HepG2 (cell line): ENCODE results near the gene CISD3. TPM values are rescaled to one million over a fixed set of nuclear protein-coding genes. Genes with fewer than 3 reads are reported as not detected.

Experiments used
- FUBP1 ChIP-seq: sonication (generic); formaldehyde crosslinking; IDR thresholded peaks from 2 replicates; pipeline ENCODE4 v1.5.1; 2020; ENCODE audit warnings: missing genetic modification reagents, mild to moderate bottlenecking, borderline replicate concordance
- HNRNPLL ChIP-seq: fragments of 200-400 bp; formaldehyde crosslinking; IDR thresholded peaks from 2 replicates; pipeline ENCODE4 v1.6.1; 2017; ENCODE audit warnings: mild to moderate bottlenecking, low read depth, low read length; ENCODE audit not compliant: poor library complexity, severe bottlenecking
- KLF9 ChIP-seq: IDR thresholded peaks from 2 replicates; pipeline ENCODE4 v1.6.1; 2016; ENCODE audit warnings: low read depth
- MXD3 ChIP-seq: IDR thresholded peaks from 2 replicates; pipeline ENCODE4 v1.6.1; 2016; ENCODE audit warnings: mild to moderate bottlenecking, missing biosample characterization, missing genetic modification reagents
- NR2F6 ChIP-seq, 2 experiments: IDR thresholded peaks; 2 replicates each; pipeline ENCODE4 v1.6.1; 2016; ENCODE audit warnings: antibody characterized with exemption in 1 of 2, mild to moderate bottlenecking in 1 of 2
- PAF1 ChIP-seq: IDR thresholded peaks from 2 replicates; pipeline ENCODE4 v1.6.1; 2016; ENCODE audit warnings: missing genetic modification reagents, missing compliant biosample characterization
- SYNCRIP ChIP-seq: fragments of 200-400 bp; formaldehyde crosslinking; IDR thresholded peaks from 2 replicates; pipeline ENCODE4 v1.6.1; 2018; ENCODE audit warnings: mild to moderate bottlenecking, low read depth, low read length; ENCODE audit not compliant: insufficient read depth
- THYN1 ChIP-seq: sonication (generic); formaldehyde crosslinking; IDR thresholded peaks from 2 replicates; pipeline ENCODE4 v1.8.1; 2023; ENCODE audit warnings: low read depth, mild to moderate bottlenecking, moderate library complexity, missing genetic modification reagents, borderline replicate concordance
- TRIM24 ChIP-seq: sonication (generic); formaldehyde crosslinking; IDR thresholded peaks from 2 replicates; pipeline ENCODE4 v1.8.0; 2022; ENCODE audit warnings: mild to moderate bottlenecking, missing genetic modification reagents
- ZBTB8A ChIP-seq: sonication (generic); formaldehyde crosslinking; IDR thresholded peaks from 2 replicates; pipeline ENCODE4 v1.4.0; 2020; ENCODE audit warnings: mild to moderate bottlenecking, low read depth, missing genetic modification reagents, borderline replicate concordance
- ZFP41 ChIP-seq: sonication (generic); formaldehyde crosslinking; IDR thresholded peaks from 2 replicates; pipeline ENCODE4 v1.4.0; 2020; ENCODE audit warnings: mild to moderate bottlenecking, missing genetic modification reagents, borderline replicate concordance
- ZNF101 ChIP-seq: sonication (generic); formaldehyde crosslinking; IDR thresholded peaks from 2 replicates; pipeline ENCODE4 v1.4.0; 2020; ENCODE audit warnings: mild to moderate bottlenecking, low read depth, missing genetic modification reagents, borderline replicate concordance
- ZNF232 ChIP-seq: sonication (generic); formaldehyde crosslinking; IDR thresholded peaks from 2 replicates; pipeline ENCODE4 v1.4.0; 2020; ENCODE audit warnings: missing genetic modification reagents, borderline replicate concordance
- ZNF333 ChIP-seq: sonication (generic); formaldehyde crosslinking; IDR thresholded peaks from 2 replicates; pipeline ENCODE4 v1.4.0; 2020; ENCODE audit warnings: mild to moderate bottlenecking, missing genetic modification reagents, borderline replicate concordance
- ZNF557 ChIP-seq: sonication (generic); formaldehyde crosslinking; IDR thresholded peaks from 2 replicates; pipeline ENCODE4 v1.4.0; 2020; ENCODE audit warnings: missing genetic modification reagents
- ZNF580 ChIP-seq: IDR thresholded peaks from 2 replicates; pipeline ENCODE4 v1.6.1; 2016; ENCODE audit warnings: low read depth, borderline replicate concordance
- polyA plus RNA-seq, 8 experiments: library from polyadenylated mRNA; depleted of rRNA in 3 of 8; stranded (reverse) in 7 of 8; unstranded in 1 of 8; fragments of >200 nt; fragmentation: Illumina TruSeq in 4 of 8; extraction: Trizol in 4 of 8; gene quantifications; 2 replicates each; pipeline versions ENCODE4 v1.2.1 to v1.2.3, GENCODE V29; 2011 to 2016; ENCODE audit warnings: low read depth in 4 of 8, missing spikeins in 1 of 8, mixed read lengths in 1 of 8; ENCODE audit not compliant: insufficient read depth in 1 of 8
- total RNA-seq, 5 experiments: library from RNA; depleted of rRNA; stranded (reverse); fragments of >200 nt; fragmentation: Illumina TruSeq; extraction: Trizol; gene quantifications; 2 replicates each; pipeline ENCODE4 v1.2.3, GENCODE V29; 2016; ENCODE audit warnings: low read depth in 1 of 5
- TF ChIP-seq, protein P1 (sequence below): sonication (generic); formaldehyde crosslinking; IDR thresholded peaks from 2 replicates; pipeline ENCODE4 v1.5.1; 2020; ENCODE audit warnings: missing genetic modification reagents, mild to moderate bottlenecking, borderline replicate concordance
- TF ChIP-seq, protein P2 (sequence below): sonication (generic); formaldehyde crosslinking; IDR thresholded peaks from 2 replicates; pipeline ENCODE4 v1.9.0; 2021; ENCODE audit warnings: missing genetic modification reagents, mild to moderate bottlenecking, borderline replicate concordance
- TF ChIP-seq, protein P3 (sequence below): sonication (generic); formaldehyde crosslinking; conservative IDR thresholded peaks from 2 replicates; pipeline ENCODE4 v1.5.0; 2020; ENCODE audit warnings: missing genetic modification reagents

CISD3 gene
- total and polyA plus RNA-seq, 2 of the 13 experiments (the other 11 are each of a cell fraction or from before 2014, with no cell fraction given), result 30.0 to 34.1 TPM

DNA sequence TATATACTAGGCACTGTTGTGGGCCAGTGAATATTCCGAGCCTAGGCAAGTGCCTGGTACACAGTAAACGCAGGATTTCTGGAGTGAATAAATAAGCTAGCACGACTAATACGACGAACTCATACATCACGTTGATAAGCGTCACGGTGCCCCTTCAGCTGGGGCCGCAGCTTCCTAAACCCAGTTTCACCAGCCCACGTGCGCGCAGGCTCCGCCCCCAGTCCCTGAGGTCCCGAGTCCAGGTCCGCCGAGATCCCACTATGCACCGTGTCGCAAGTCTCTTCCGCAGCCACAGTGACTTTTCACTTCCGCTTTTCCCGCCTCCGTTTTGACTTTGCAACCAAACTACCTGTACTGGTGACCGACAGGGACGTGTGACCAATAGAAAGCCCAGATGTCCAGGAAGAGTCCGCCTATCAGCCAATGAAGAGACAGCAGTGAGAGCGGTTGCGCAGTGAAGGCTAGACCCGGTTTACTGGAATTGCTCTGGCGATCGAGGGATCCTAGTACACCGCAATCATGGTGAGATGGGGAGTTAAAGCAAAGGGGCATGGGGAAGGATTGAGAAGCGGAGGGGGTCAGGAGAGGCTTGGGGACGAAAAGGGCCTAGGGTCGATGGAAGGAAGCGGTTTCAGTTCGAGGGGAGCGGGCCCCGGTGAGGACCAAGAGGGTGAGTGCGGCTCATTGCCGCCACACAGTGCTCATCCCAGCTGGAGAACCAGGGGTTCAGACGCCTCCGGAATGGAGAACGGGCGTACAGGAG is 22.3 kb downstream of the CISD3 start, which contains the start of gene PSMB3 (continued):
- TF ChIP-seq, protein P1, sequence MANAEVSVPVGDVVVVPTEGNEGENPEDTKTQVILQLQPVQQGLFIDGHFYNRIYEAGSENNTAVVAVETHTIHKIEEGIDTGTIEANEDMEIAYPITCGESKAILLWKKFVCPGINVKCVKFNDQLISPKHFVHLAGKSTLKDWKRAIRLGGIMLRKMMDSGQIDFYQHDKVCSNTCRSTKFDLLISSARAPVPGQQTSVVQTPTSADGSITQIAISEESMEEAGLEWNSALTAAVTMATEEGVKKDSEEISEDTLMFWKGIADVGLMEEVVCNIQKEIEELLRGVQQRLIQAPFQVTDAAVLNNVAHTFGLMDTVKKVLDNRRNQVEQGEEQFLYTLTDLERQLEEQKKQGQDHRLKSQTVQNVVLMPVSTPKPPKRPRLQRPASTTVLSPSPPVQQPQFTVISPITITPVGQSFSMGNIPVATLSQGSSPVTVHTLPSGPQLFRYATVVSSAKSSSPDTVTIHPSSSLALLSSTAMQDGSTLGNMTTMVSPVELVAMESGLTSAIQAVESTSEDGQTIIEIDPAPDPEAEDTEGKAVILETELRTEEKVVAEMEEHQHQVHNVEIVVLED (CRISPR knock-in tag), result peak; percentile 78
- TF ChIP-seq TRIM24 (no peak), ZNF232 (CRISPR knock-in tag) (no peak), ZNF580 (CRISPR knock-in tag) (peak; percentile 93), ZNF101 (CRISPR knock-in tag) (no peak), HNRNPLL (peak; percentile 63), ZNF333 (no peak; the same call in 1 of the 2 replicates), MXD3 (peak; percentile 94), PAF1 (no peak), FUBP1 (CRISPR knock-in tag) (no peak), NR2F6 (IDR thresholded peaks at IDR 0.05) (0 out of 2 replicates have a peak, but pooled peaks have one; percentile 20), NR2F6 (CRISPR knock-in tag; IDR thresholded peaks at IDR 0.05) (peak; percentile 56; the same call in 1 of the 2 replicates), ZNF557 (0 out of 2 replicates have a peak, but pooled peaks have one; percentile 37), ZFP41 (CRISPR knock-in tag) (no peak; the same call in 1 of the 2 replicates), KLF9 (CRISPR knock-in tag) (no peak), THYN1 (CRISPR knock-in tag) (no peak), ZBTB8A (CRISPR knock-in tag) (no peak), SYNCRIP (no peak)
- TF ChIP-seq, protein P2, sequence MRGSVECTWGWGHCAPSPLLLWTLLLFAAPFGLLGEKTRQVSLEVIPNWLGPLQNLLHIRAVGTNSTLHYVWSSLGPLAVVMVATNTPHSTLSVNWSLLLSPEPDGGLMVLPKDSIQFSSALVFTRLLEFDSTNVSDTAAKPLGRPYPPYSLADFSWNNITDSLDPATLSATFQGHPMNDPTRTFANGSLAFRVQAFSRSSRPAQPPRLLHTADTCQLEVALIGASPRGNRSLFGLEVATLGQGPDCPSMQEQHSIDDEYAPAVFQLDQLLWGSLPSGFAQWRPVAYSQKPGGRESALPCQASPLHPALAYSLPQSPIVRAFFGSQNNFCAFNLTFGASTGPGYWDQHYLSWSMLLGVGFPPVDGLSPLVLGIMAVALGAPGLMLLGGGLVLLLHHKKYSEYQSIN, result no peak
- TF ChIP-seq, protein P3, sequence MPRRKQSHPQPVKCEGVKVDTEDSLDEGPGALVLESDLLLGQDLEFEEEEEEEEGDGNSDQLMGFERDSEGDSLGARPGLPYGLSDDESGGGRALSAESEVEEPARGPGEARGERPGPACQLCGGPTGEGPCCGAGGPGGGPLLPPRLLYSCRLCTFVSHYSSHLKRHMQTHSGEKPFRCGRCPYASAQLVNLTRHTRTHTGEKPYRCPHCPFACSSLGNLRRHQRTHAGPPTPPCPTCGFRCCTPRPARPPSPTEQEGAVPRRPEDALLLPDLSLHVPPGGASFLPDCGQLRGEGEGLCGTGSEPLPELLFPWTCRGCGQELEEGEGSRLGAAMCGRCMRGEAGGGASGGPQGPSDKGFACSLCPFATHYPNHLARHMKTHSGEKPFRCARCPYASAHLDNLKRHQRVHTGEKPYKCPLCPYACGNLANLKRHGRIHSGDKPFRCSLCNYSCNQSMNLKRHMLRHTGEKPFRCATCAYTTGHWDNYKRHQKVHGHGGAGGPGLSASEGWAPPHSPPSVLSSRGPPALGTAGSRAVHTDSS (CRISPR knock-in tag), result 0 out of 2 replicates have a peak, but pooled peaks have one; percentile 56
